HFFc6 (cell line): ENCODE measurements around the gene NDFIP2. TPM values are rescaled to one million over a fixed set of nuclear protein-coding genes. Genes with fewer than 3 reads are reported as not detected.

ENCODE experiments used
- DNase-seq: peaks from one replicate; pipeline ENCODE4 v3.0.0-alpha.2; 2018
- H3K27ac Mint-ChIP-seq: 2 replicates; pipeline ENCODE4 v1.8.0; 2020; ENCODE audit warnings: mild to moderate bottlenecking, mixed read lengths
- H3K27me3 Mint-ChIP-seq: 2 replicates; pipeline ENCODE4 v1.8.0; 2021; ENCODE audit warnings: mild to moderate bottlenecking, moderate library complexity, mixed read lengths; ENCODE audit not compliant: insufficient read depth
- H3K36me3 Mint-ChIP-seq: 2 replicates; pipeline ENCODE4 v1.8.0; 2021; ENCODE audit warnings: low read depth, mixed read lengths
- H3K4me1 Mint-ChIP-seq: 2 replicates; pipeline ENCODE4 v1.8.0; 2020; ENCODE audit warnings: low read depth, mixed read lengths
- H3K4me3 Mint-ChIP-seq: 2 replicates; pipeline ENCODE4 v1.8.0; 2020; ENCODE audit warnings: mild to moderate bottlenecking, moderate library complexity, mixed read lengths
- H3K9me3 Mint-ChIP-seq: 2 replicates; pipeline ENCODE4 v1.8.0; 2020; ENCODE audit warnings: mild to moderate bottlenecking, mixed read lengths
- CTCF ChIP-seq: fragments of 200-600 bp; sonication (generic); IDR thresholded peaks from 2 replicates; pipeline ENCODE4 v1.5.0; 2021; ENCODE audit warnings: antibody characterized with exemption, mild to moderate bottlenecking
- total RNA-seq, 6 experiments: library from RNA; stranded (reverse); fragmentation: NEBNext Ultra II Directional; extraction: Animal tissue kit (Norgen Biotek cat#: 25700); gene quantifications; 2 replicates in 1 of 6; 3 replicates in 5 of 6; pipeline ENCODE4 v1.2.3, GENCODE V29; 2021

NDFIP2 gene
- total RNA-seq, 6 experiments from 2014 or later = 97.1 to 132 (median 99.7) TPM

- peaks cover 38% of the 10 kb centered on the region for H3K4me1 Mint-ChIP-seq
- H3K27ac Mint-ChIP-seq = no peak overlapping the region
- DNase-seq = no peak
- H3K4me3 Mint-ChIP-seq = no peak overlapping the region
- no peak for TF ChIP-seq CTCF
- H3K9me3 Mint-ChIP-seq = no peaks in the 10 kb centered on the region
- peaks cover 11% of the 10 kb centered on the region for H3K36me3 Mint-ChIP-seq
- peaks cover 7% of the 10 kb centered on the region for H3K27me3 Mint-ChIP-seq
These were observed 1.1 kb upstream of the NDFIP2 start for GRCh38 chr13:79479882-79480281.

GRCh38 chr13:79481685-79482052 is 714 bp downstream of the NDFIP2 start:
- Mint-ChIP-seq H3K36me3 (peaks cover 13% of the 10 kb centered on the region), H3K9me3 (no peaks in the 10 kb centered on the region), H3K27ac (peak overlapping the region; percentile 91), H3K4me3 (peak overlapping the region; percentile 96), H3K4me1 (peaks cover 55% of the 10 kb centered on the region), H3K27me3 (peaks cover 6% of the 10 kb centered on the region)
- no peak for TF ChIP-seq CTCF
- no peak for DNase-seq

GRCh38 chr13:79482281-79482970 is 1.5 kb downstream of the NDFIP2 start:
- H3K27me3 Mint-ChIP-seq = peaks cover 2% of the 10 kb centered on the region
- H3K9me3 Mint-ChIP-seq = no peaks in the 10 kb centered on the region
- H3K4me3 Mint-ChIP-seq = peak overlapping the region; percentile 96
- peaks cover 63% of the 10 kb centered on the region for H3K4me1 Mint-ChIP-seq
- peaks cover 20% of the 10 kb centered on the region for H3K36me3 Mint-ChIP-seq
- no peak for TF ChIP-seq CTCF
- peak; percentile 33 for DNase-seq
- H3K27ac Mint-ChIP-seq = peak overlapping the region; percentile 91

- Mint-ChIP-seq H3K27ac (peak overlapping the region; percentile 79), H3K4me3 (peak overlapping the region; percentile 96), H3K36me3 (peaks cover 25% of the 10 kb centered on the region), H3K27me3 (peaks cover 2% of the 10 kb centered on the region), H3K9me3 (no peaks in the 10 kb centered on the region), H3K4me1 (peaks cover 69% of the 10 kb centered on the region)
- TF ChIP-seq CTCF = no peak
- DNase-seq = peak; percentile 83
These were observed 2.2 kb downstream of the NDFIP2 start for GRCh38 chr13:79483086-79483706.

DNA sequence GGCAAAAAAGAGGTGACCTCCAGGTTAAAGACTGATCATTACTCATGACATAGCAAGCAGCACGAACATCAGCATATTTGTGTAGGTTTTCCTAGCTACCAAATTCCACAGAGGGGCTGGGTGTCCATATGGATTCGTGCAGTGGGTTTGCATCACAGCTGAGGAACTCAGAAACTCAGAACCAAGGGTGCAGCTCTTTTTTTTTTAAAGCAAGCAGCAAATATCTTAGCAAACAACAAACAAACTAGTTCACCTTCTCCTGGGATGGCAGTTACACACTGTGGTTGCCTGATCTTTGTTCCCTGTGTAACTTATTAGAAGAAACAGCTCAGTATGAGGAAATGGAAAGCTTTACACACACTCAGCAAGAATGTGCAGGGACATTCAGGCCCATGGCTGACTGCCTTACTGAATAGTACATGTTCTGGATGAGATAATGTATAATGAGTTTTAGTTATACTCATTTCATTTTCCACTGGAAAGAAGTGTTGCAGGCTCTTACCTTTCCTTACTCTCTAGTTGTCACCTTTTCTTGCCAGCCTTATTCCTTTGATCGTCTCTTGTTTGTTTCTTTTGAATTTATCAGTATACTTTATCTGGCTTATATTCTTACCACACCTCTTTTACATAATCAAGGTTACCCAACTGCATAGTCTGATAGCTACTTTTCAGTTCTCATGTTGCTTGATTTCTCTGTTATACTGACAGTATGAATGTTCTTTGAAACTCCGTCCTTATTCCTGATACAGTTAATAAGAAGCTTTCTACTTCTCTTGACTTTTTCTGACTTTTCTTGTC is 4.3 kb downstream of the NDFIP2 start:
- no peaks in the 10 kb centered on the region for H3K9me3 Mint-ChIP-seq
- peak; percentile 94 for DNase-seq
- peak overlapping the region; percentile 96 for H3K4me3 Mint-ChIP-seq
- peaks cover 39% of the 10 kb centered on the region for H3K36me3 Mint-ChIP-seq
- peak overlapping the region; percentile 93 for H3K27ac Mint-ChIP-seq
- no peak for TF ChIP-seq CTCF
- peaks cover 78% of the 10 kb centered on the region for H3K4me1 Mint-ChIP-seq
- peaks cover 4% of the 10 kb centered on the region; the same call in 1 of the 2 replicates for H3K27me3 Mint-ChIP-seq
